Measurements from ENCODE around the gene PTPRM. TPM values are rescaled to one million over a fixed set of nuclear protein-coding genes. Genes with fewer than 3 reads are reported as not detected.

Gene PTPRM
- total RNA-seq, 1 experiment from 2014 or later = 45.6 TPM

DNA sequence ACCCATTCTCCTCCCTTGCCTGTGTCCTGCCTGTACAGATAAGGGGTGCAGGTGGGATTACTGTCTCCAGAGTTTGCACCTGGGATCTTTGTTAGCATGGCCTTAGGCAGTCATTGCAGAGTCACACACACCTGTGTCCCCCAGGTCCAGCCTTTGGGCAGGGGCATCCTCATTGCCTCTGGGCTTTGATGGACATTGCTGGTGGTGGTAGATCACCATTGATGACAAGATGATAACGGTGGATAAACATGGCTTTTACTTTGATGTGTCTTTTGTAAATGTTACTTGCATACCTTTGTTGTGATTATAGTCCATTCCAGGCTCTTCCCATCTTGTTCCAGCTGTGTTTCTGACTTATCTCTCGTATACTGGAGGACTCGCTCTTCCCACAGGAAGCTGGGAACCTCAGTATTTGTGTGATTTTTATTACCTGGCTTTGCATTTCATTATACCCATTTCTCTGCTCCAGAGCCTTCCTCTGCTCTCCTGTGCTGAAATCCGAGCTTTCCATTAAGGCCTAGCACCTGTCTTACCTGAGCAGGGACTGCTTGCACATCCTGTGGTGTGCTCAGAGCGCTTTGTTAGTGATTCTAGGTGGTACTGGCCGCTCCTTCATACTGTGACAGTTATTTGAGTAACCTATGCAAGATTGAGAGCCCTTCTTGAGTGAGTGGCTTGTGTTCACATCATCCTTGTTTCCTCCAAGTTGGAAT lies 79.2 kb downstream of the PTPRM start:
- ChIA-PET CTCF (interaction anchor here (0.6 kb wide), 1 partner anchor 9 kb away, joined by 3 read pairs; no protein-coding TSS in a partner anchor), POLR2A (ENCODE audit: unreplicated experiment) (interaction anchor here (0.6 kb wide), 2 partner anchors 44 to 1556 kb away, joined by 3 read pairs; no protein-coding TSS in a partner anchor)
- intact Hi-C loops (cut with micrococcal nuclease) = no loop called here
- Histone ChIP-seq H3K9ac (ENCODE audit: low read length) (no peak overlapping the region), H3K9me3 (ENCODE audit: low read length) (no peaks in the 10 kb centered on the region), H3F3A (ENCODE audit: low read length, unreplicated experiment) (no peaks in the 10 kb centered on the region), H3K4me3 (ENCODE audit: low read length) (no peak overlapping the region), H2AFZ (ENCODE audit: low read length) (no peak overlapping the region), H3K79me2 (ENCODE audit: low read length) (peaks cover 31% of the 10 kb centered on the region), H4K20me1 (ENCODE audit: low read length) (peaks cover 5% of the 10 kb centered on the region; the same call in 1 of the 2 replicates), H3K4me2 (ENCODE audit: low read length) (peak overlapping the region; percentile 32), H3K9me2 (replicated peaks; ENCODE audit: low read length) (no peaks in the 10 kb centered on the region), H3K36me3 (ENCODE audit: low read depth, low read length) (no peaks in the 10 kb centered on the region), H3K27me3 (ENCODE audit: low read length) (no peaks in the 10 kb centered on the region), H3K4me1 (ENCODE audit: insufficient read depth, low read length) (peaks cover 26% of the 10 kb centered on the region), H3K27ac (ENCODE audit: low read length) (peak overlapping the region; percentile 42)
- TF ChIP-seq, protein P1, sequence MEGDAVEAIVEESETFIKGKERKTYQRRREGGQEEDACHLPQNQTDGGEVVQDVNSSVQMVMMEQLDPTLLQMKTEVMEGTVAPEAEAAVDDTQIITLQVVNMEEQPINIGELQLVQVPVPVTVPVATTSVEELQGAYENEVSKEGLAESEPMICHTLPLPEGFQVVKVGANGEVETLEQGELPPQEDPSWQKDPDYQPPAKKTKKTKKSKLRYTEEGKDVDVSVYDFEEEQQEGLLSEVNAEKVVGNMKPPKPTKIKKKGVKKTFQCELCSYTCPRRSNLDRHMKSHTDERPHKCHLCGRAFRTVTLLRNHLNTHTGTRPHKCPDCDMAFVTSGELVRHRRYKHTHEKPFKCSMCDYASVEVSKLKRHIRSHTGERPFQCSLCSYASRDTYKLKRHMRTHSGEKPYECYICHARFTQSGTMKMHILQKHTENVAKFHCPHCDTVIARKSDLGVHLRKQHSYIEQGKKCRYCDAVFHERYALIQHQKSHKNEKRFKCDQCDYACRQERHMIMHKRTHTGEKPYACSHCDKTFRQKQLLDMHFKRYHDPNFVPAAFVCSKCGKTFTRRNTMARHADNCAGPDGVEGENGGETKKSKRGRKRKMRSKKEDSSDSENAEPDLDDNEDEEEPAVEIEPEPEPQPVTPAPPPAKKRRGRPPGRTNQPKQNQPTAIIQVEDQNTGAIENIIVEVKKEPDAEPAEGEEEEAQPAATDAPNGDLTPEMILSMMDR (conservative IDR thresholded peaks at IDR 0.05; ENCODE audit: low read depth, low read length) = no peak
- TF ChIP-seq EZH2 (IDR thresholded peaks at IDR 0.05; ENCODE audit: low read length, unreplicated experiment) = no peak
- DNase-seq (no peak), ATAC-seq (no peak; the same call in none of the 2 replicates)
- no TSS peak for BruUV-seq (replicated peaks)

DNA sequence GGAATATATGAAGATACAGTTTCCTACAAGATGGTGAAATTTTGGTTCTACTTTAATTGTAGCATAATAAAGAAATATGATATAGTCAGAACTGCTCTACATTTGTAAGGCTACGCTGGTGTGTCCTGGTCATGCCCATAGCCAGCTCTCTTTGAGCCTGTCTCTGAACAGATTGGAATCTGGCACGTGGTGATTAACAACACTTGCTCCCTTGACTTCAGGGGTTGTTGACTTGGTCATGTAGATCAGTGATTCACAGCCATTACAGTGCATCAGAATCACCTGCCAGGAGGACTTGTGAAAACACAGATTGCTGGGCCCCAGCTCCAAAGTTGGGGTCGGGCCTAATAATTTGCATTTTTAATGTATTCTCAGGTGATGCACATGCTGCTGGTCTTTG lies 80.4 kb downstream of the PTPRM start:
- Histone ChIP-seq H3K4me1 (ENCODE audit: insufficient read depth, low read length) (peaks cover 26% of the 10 kb centered on the region), H3K9ac (ENCODE audit: low read length) (no peak overlapping the region), H4K20me1 (ENCODE audit: low read length) (peaks cover 5% of the 10 kb centered on the region; the same call in 1 of the 2 replicates), H3K36me3 (ENCODE audit: low read depth, low read length) (no peaks in the 10 kb centered on the region), H3K9me2 (replicated peaks; ENCODE audit: low read length) (no peaks in the 10 kb centered on the region), H3K4me3 (ENCODE audit: low read length) (no peak overlapping the region), H3F3A (ENCODE audit: low read length, unreplicated experiment) (no peaks in the 10 kb centered on the region), H3K4me2 (ENCODE audit: low read length) (no peak overlapping the region), H2AFZ (ENCODE audit: low read length) (no peak overlapping the region), H3K9me3 (ENCODE audit: low read length) (no peaks in the 10 kb centered on the region), H3K27ac (ENCODE audit: low read length) (no peak overlapping the region), H3K27me3 (ENCODE audit: low read length) (no peaks in the 10 kb centered on the region), H3K79me2 (ENCODE audit: low read length) (peaks cover 28% of the 10 kb centered on the region)
- no peak for ATAC-seq
- TF ChIP-seq, protein P1 (conservative IDR thresholded peaks at IDR 0.05; ENCODE audit: low read depth, low read length) = no peak
- TF ChIP-seq EZH2 (IDR thresholded peaks at IDR 0.05; ENCODE audit: low read length, unreplicated experiment) = no peak
- ChIA-PET POLR2A (ENCODE audit: unreplicated experiment) (no interaction called here), CTCF (interaction anchor here (0.6 kb wide), 1 partner anchor 24 kb away, joined by 3 read pairs; no protein-coding TSS in a partner anchor)
- BruUV-seq (replicated peaks) = no TSS peak
- intact Hi-C loops (cut with micrococcal nuclease) = no loop called here
- DNase-seq = no peak

DNA sequence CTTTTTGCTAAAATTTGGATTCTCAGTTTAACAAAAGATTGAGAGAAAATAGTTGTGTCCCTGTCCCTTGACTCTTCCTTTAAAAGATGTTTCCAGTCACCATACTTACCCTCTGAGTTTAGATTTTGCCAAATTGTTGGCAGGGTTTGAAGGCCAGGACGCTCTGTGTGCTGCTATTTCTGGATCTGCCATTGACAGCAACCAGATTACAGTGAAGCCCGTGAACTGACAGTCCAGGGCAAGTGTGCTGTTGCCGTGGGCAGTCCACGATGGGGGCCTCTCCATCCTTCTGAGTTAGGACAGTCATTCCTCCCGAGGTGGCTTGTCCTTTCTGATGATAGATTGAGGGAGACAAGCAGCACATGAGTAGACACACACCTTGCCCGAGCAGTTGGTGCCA lies 89.9 kb downstream of the PTPRM start:
- POLR2A ChIA-PET (ENCODE audit: unreplicated experiment) = no interaction called here
- Histone ChIP-seq H3K36me3 (ENCODE audit: low read depth, low read length) (no peaks in the 10 kb centered on the region), H3K9ac (ENCODE audit: low read length) (no peak overlapping the region), H4K20me1 (ENCODE audit: low read length) (no peaks in the 10 kb centered on the region), H3K4me1 (ENCODE audit: insufficient read depth, low read length) (no peaks in the 10 kb centered on the region), H2AFZ (ENCODE audit: low read length) (no peak overlapping the region), H3K27me3 (ENCODE audit: low read length) (no peaks in the 10 kb centered on the region), H3K9me2 (replicated peaks; ENCODE audit: low read length) (no peaks in the 10 kb centered on the region), H3K9me3 (ENCODE audit: low read length) (no peaks in the 10 kb centered on the region), H3K79me2 (ENCODE audit: low read length) (peaks cover 13% of the 10 kb centered on the region), H3K27ac (ENCODE audit: low read length) (no peak overlapping the region), H3K4me2 (ENCODE audit: low read length) (no peak overlapping the region), H3K4me3 (ENCODE audit: low read length) (no peak overlapping the region), H3F3A (ENCODE audit: low read length, unreplicated experiment) (no peaks in the 10 kb centered on the region)
- intact Hi-C loops (cut with micrococcal nuclease) = no loop called here
- no peak for ATAC-seq
- TF ChIP-seq, protein P1 (conservative IDR thresholded peaks at IDR 0.05; ENCODE audit: low read depth, low read length) = no peak
- TF ChIP-seq EZH2phosphoT487 (IDR thresholded peaks at IDR 0.05; ENCODE audit: borderline replicate concordance, low read length) = no peak
- TF ChIP-seq EZH2 (IDR thresholded peaks at IDR 0.05; ENCODE audit: low read length, unreplicated experiment) = no peak
- DNase-seq = no peak
- CTCF ChIA-PET = no interaction called here
- no TSS peak for BruUV-seq (replicated peaks)
